H1 (cell line): ENCODE data around the gene RAD51B. TPM values are rescaled to one million over a fixed set of nuclear protein-coding genes. Genes with fewer than 3 reads are reported as not detected.

Source experiments
- CTCF ChIA-PET: fragments of 300-600 bp; sonication (Branson Sonifier 250); formaldehyde crosslinking; loops from one replicate; lab custom pipeline; 2021; ENCODE audit not compliant: partially characterized antibody; lab: Charles Lee
- POLR2A ChIA-PET: fragments of 300-600 bp; sonication (Branson Sonifier 250); formaldehyde crosslinking; loops from one replicate; lab custom pipeline; 2021; ENCODE audit warnings: inconsistent platforms; ENCODE audit not compliant: partially characterized antibody; lab: Charles Lee
- DNase-seq, 2 experiments: peaks; one replicate each; pipeline versions ENCODE4 v3.0.0 to v3.0.0-alpha.2; 2010 to 2022; ENCODE audit warnings: low spot score in 2 of 2, low read depth in 1 of 2, mixed read lengths in 1 of 2
- FAIRE-seq: peaks from 2 replicates; lab custom pipeline; 2011; peaks lifted over from hg19 to GRCh38; lab: Jason Lieb, UNC
- H2AFZ ChIP-seq: 2 replicates; pipeline ENCODE4 v1.8.1; 2012; ENCODE audit warnings: low read length, inconsistent platforms
- H2AK5ac ChIP-seq: 2 replicates; pipeline ENCODE4 v1.6.1; 2013; ENCODE audit warnings: low read depth, low read length
- H2BK120ac ChIP-seq: replicated peaks from 2 replicates; pipeline ENCODE3; 2013; ENCODE audit warnings: low read depth, low read length, inconsistent platforms
- H2BK12ac ChIP-seq: 2 replicates; pipeline ENCODE4 v1.6.1; 2013; ENCODE audit warnings: low read depth, low read length
- H2BK15ac ChIP-seq: 2 replicates; pipeline ENCODE4 v1.6.1; 2013; ENCODE audit warnings: low read length
- H2BK20ac ChIP-seq: 2 replicates; pipeline ENCODE4 v1.6.1; 2013; ENCODE audit warnings: low read length
- H2BK5ac ChIP-seq: 2 replicates; pipeline ENCODE4 v1.6.1; 2013; ENCODE audit warnings: low read depth, low read length
- H3K14ac ChIP-seq: 2 replicates; pipeline ENCODE4 v1.6.1; 2013; ENCODE audit warnings: inconsistent platforms; ENCODE audit not compliant: insufficient read length
- H3K18ac ChIP-seq: 2 replicates; pipeline ENCODE4 v1.6.1; 2013; ENCODE audit warnings: low read length; ENCODE audit errors: extremely low read depth
- H3K23ac ChIP-seq: 2 replicates; pipeline ENCODE4 v1.6.1; 2013; ENCODE audit warnings: inconsistent platforms; ENCODE audit not compliant: insufficient read length
- H3K23me2 ChIP-seq: 2 replicates; pipeline ENCODE4 v1.6.1; 2013; ENCODE audit warnings: low read depth, low read length
- H3K27ac ChIP-seq: 2 replicates; pipeline ENCODE4 v1.6.1; 2011; ENCODE audit warnings: low read depth, low read length, inconsistent platforms
- H3K27me3 ChIP-seq, 4 experiments: replicated peaks in 1 of 4; 1 replicate in 1 of 4; 2 replicates in 3 of 4; pipeline versions ENCODE4 v1.6.1 to v1.8.1; 2011 to 2013; ENCODE audit warnings: low read length in 3 of 4, mild to moderate bottlenecking in 3 of 4, inconsistent platforms in 2 of 4, mixed read lengths in 2 of 4, moderate library complexity in 1 of 4; ENCODE audit not compliant: control insufficient read depth in 3 of 4, insufficient read depth in 3 of 4; ENCODE audit errors: extremely low read depth in 1 of 4
- H3K36me3 ChIP-seq, 4 experiments: 2 replicates each; pipeline versions ENCODE4 v1.6.1 to v1.8.1; 2011 to 2013; ENCODE audit warnings: mild to moderate bottlenecking in 4 of 4, low read length in 3 of 4, moderate library complexity in 2 of 4, control low read depth in 1 of 4, inconsistent platforms in 1 of 4; ENCODE audit not compliant: insufficient read depth in 4 of 4, control insufficient read depth in 2 of 4
- H3K4ac ChIP-seq: replicated peaks from 2 replicates; pipeline ENCODE3; 2013; ENCODE audit warnings: low read length, low read depth, mixed read lengths, inconsistent platforms; ENCODE audit not compliant: insufficient read length
- H3K4me1 ChIP-seq, 4 experiments: replicated peaks in 1 of 4; 1 replicate in 1 of 4; 2 replicates in 3 of 4; pipeline versions ENCODE4 v1.6.1 to v1.8.1; 2011 to 2013; ENCODE audit warnings: low read length in 3 of 4, inconsistent platforms in 2 of 4, mixed read lengths in 1 of 4; ENCODE audit not compliant: insufficient read depth in 4 of 4, control insufficient read depth in 3 of 4
- H3K4me2 ChIP-seq, 2 experiments: 2 replicates each; pipeline versions ENCODE4 v1.6.1 to v1.8.1; 2011 to 2013; ENCODE audit warnings: low read depth in 2 of 2, low read length in 2 of 2, control low read depth in 1 of 2, inconsistent platforms in 1 of 2, mild to moderate bottlenecking in 1 of 2; ENCODE audit not compliant: insufficient read depth in 1 of 2
- H3K4me3 ChIP-seq, 4 experiments: fragments of 200-600, 300-600 bp in 1 of 4; sonication (generic), shearing (Covaris generic), sonication (Bioruptor Twin) in 1 of 4; 2 replicates each; pipeline versions ENCODE4 v1.5.1 to v1.8.1; 2011 to 2016; ENCODE audit warnings: low read length in 4 of 4, low read depth in 3 of 4, control low read depth in 2 of 4, inconsistent platforms in 2 of 4, mild to moderate bottlenecking in 2 of 4, mixed read lengths in 1 of 4, moderate library complexity in 1 of 4; ENCODE audit not compliant: insufficient read depth in 2 of 4; ENCODE audit errors: extremely low read depth in 1 of 4
- H3K56ac ChIP-seq: replicated peaks from 2 replicates; pipeline ENCODE3; 2013; ENCODE audit warnings: low read depth, mild to moderate bottlenecking, mixed read lengths, low read length, inconsistent platforms; ENCODE audit not compliant: insufficient read length
- H3K79me1 ChIP-seq: 2 replicates; pipeline ENCODE4 v1.6.1; 2013; ENCODE audit warnings: low read depth, low read length, control low read depth
- H3K79me2 ChIP-seq, 2 experiments: 2 replicates each; pipeline versions ENCODE4 v1.6.1 to v1.8.1; 2012 to 2013; ENCODE audit warnings: low read length in 2 of 2, mild to moderate bottlenecking in 2 of 2, inconsistent platforms in 1 of 2; ENCODE audit not compliant: insufficient read depth in 2 of 2, control insufficient read depth in 1 of 2
- H3K9ac ChIP-seq, 4 experiments: replicated peaks in 1 of 4; 1 replicate in 1 of 4; 2 replicates in 3 of 4; pipeline versions ENCODE4 v1.6.1 to v1.8.1; 2011 to 2013; ENCODE audit warnings: low read depth in 3 of 4, low read length in 3 of 4, control low read depth in 2 of 4, mild to moderate bottlenecking in 2 of 4, moderate library complexity in 2 of 4, inconsistent platforms in 1 of 4; ENCODE audit errors: extremely low read depth in 1 of 4
- H3K9me3 ChIP-seq, 2 experiments: 2 replicates each; pipeline versions ENCODE4 v1.6.1 to v1.8.1; 2012 to 2013; ENCODE audit warnings: mild to moderate bottlenecking in 2 of 2, moderate library complexity in 2 of 2, control low read depth in 1 of 2, inconsistent platforms in 1 of 2, low read depth in 1 of 2, low read length in 1 of 2, mixed read lengths in 1 of 2; ENCODE audit not compliant: insufficient read depth in 2 of 2
- H4K20me1 ChIP-seq, 2 experiments: replicated peaks in 1 of 2; 2 replicates each; pipeline versions ENCODE3 to v1.8.1; 2011 to 2013; ENCODE audit warnings: inconsistent platforms in 2 of 2, low read length in 2 of 2, mild to moderate bottlenecking in 1 of 2; ENCODE audit not compliant: insufficient read depth in 2 of 2, control insufficient read depth in 1 of 2
- H4K5ac ChIP-seq: 2 replicates; pipeline ENCODE4 v1.6.1; 2013; ENCODE audit warnings: low read length, low read depth, mixed read lengths, inconsistent platforms; ENCODE audit not compliant: insufficient read length
- H4K8ac ChIP-seq: 2 replicates; pipeline ENCODE4 v1.8.0; 2013; ENCODE audit warnings: mild to moderate bottlenecking, moderate library complexity, low read length, inconsistent platforms; ENCODE audit not compliant: insufficient read depth; ENCODE audit errors: extremely low read depth
- H4K91ac ChIP-seq: replicated peaks from 2 replicates; pipeline ENCODE3; 2013; ENCODE audit warnings: low read length, mixed read lengths, inconsistent platforms; ENCODE audit not compliant: insufficient read length
- ATF3 ChIP-seq: IDR thresholded peaks from 2 replicates; pipeline ENCODE4 v1.6.1; 2011; ENCODE audit warnings: low read depth, mild to moderate bottlenecking, low read length; ENCODE audit not compliant: insufficient read depth
- E2F6 ChIP-seq: IDR thresholded peaks from 2 replicates; pipeline ENCODE4 v1.6.1; 2012; ENCODE audit warnings: inconsistent platforms
- EP300 ChIP-seq, 2 experiments: IDR thresholded peaks; 1 replicate in 1 of 2; 2 replicates in 1 of 2; pipeline ENCODE4 v1.6.1; 2011 to 2012; ENCODE audit warnings: low read depth in 2 of 2, low read length in 2 of 2, mild to moderate bottlenecking in 2 of 2, borderline replicate concordance in 1 of 2, inconsistent platforms in 1 of 2, moderate library complexity in 1 of 2
- JUN ChIP-seq: IDR thresholded peaks from 2 replicates; pipeline ENCODE4 v1.6.1; 2011; ENCODE audit warnings: low read depth, mild to moderate bottlenecking, improper control_type of control experiment, low read length
- JUND ChIP-seq: IDR thresholded peaks from 2 replicates; pipeline ENCODE4 v1.6.1; 2011; ENCODE audit warnings: mild to moderate bottlenecking, improper control_type of control experiment, low read length
- MAFK ChIP-seq: IDR thresholded peaks from 2 replicates; pipeline ENCODE4 v1.6.1; 2012; ENCODE audit warnings: low read depth, mild to moderate bottlenecking, improper control_type of control experiment, low read length
- MAX ChIP-seq: IDR thresholded peaks from 2 replicates; pipeline ENCODE4 v1.6.1; 2012; ENCODE audit warnings: inconsistent platforms
- POLR2AphosphoS5 ChIP-seq: IDR thresholded peaks from 2 replicates; pipeline ENCODE4 v1.6.1; 2011; ENCODE audit warnings: low read depth, low read length
- SAP30 ChIP-seq: fragments of 300-600 bp; sonication (generic); IDR thresholded peaks from 2 replicates; pipeline ENCODE4 v1.7.1; 2012; ENCODE audit warnings: low read length, moderate library complexity, mild to moderate bottlenecking, inconsistent platforms; ENCODE audit not compliant: insufficient read depth, insufficient replicate concordance
- SIN3A ChIP-seq, 2 experiments: IDR thresholded peaks in 1 of 2; conservative IDR thresholded peaks in 1 of 2; 2 replicates each; pipeline ENCODE4 v1.6.1; 2011 to 2012; ENCODE audit warnings: low read length in 2 of 2, improper control_type of control experiment in 1 of 2, low read depth in 1 of 2, mild to moderate bottlenecking in 1 of 2
- SP4 ChIP-seq: IDR thresholded peaks from 2 replicates; pipeline ENCODE4 v1.6.1; 2012; ENCODE audit warnings: low read length, inconsistent platforms
- TBP ChIP-seq: IDR thresholded peaks from 2 replicates; pipeline ENCODE4 v1.6.1; 2011; ENCODE audit warnings: low read depth, low read length, improper control_type of control experiment
- TCF12 ChIP-seq: IDR thresholded peaks from 2 replicates; pipeline ENCODE4 v1.6.1; 2011; ENCODE audit warnings: low read depth, mild to moderate bottlenecking, low read length
- WGBS, 2 experiments: shearing (Covaris generic) in 1 of 2; methylation state at CpG; one replicate each; pipeline versions ENCODE4 v1.1.6 to v1.1.7; 2013 to 2015; ENCODE audit warnings: low lambda C conversion rate in 2 of 2, mixed read lengths in 2 of 2, inconsistent platforms in 1 of 2, low coverage in 1 of 2, missing lambda C conversion rate in 1 of 2; ENCODE audit not compliant: insufficient replicate concordance in 2 of 2, insufficient coverage in 1 of 2, insufficient read length in 1 of 2; ENCODE audit errors: extremely low coverage in 1 of 2, missing lambda C conversion rate in 1 of 2; 5-methylcytosine and 5-hydroxymethylcytosine counted together
- polyA plus RNA-seq, 7 experiments: library from polyadenylated mRNA; depleted of rRNA in 3 of 7; stranded (reverse) in 5 of 7; unstranded in 2 of 7; fragments of >200 nt in 5 of 7; fragments of 200-250 nt in 2 of 7; gene quantifications; 1 replicate in 5 of 7; 2 replicates in 1 of 7; 4 replicates in 1 of 7; pipeline versions ENCODE4 v1.2.1 to v1.2.3, GENCODE V29; 2011 to 2013; ENCODE audit warnings: missing spikeins in 2 of 7, mixed read lengths in 2 of 7
- total RNA-seq: library from RNA; stranded (reverse); fragmentation: NEBNext Ultra II Directional; extraction: Animal tissue kit (Norgen Biotek cat#: 25700); gene quantifications from 2 replicates; pipeline ENCODE4 v1.2.1, GENCODE V29; 2021

RAD51B gene
- total and polyA plus RNA-seq, 2 of the 8 experiments (the other 6 are each of a cell fraction or from before 2014, with no cell fraction given): 3.9 to 14.9 TPM

- CTCF ChIA-PET: no interaction called here
- Histone ChIP-seq H2BK120ac (no peak overlapping the region), H3K23ac (no peak overlapping the region), H3K79me2 (no peaks in the 10 kb centered on the region), H4K91ac (no peak overlapping the region), H3K9me3 (peaks cover 0 to 1% of the 10 kb centered on the region in 2 experiments; a peak in 1 of 4 replicates), H3K79me1 (no peaks in the 10 kb centered on the region), H2AK5ac (no peak overlapping the region), H3K4me1 (no peaks in the 10 kb centered on the region), H2BK20ac (no peak overlapping the region), H3K4ac (no peak overlapping the region), H3K9ac (no peak overlapping the region), H2BK12ac (no peak overlapping the region), H3K27me3 (no peaks in the 10 kb centered on the region), H3K36me3 (no peaks in the 10 kb centered on the region), H4K8ac (no peak overlapping the region), H3K56ac (no peak overlapping the region), H2BK5ac (no peak overlapping the region), H3K18ac (no peak overlapping the region), H2AFZ (no peak overlapping the region), H3K27ac (no peak overlapping the region), H3K4me2 (no peak overlapping the region), H2BK15ac (no peak overlapping the region), H4K5ac (no peak overlapping the region), H3K4me3 (no peak overlapping the region), H3K14ac (no peak overlapping the region), H3K23me2 (no peaks in the 10 kb centered on the region), H4K20me1 (no peaks in the 10 kb centered on the region)
- FAIRE-seq: no peak
- no peak for DNase-seq
- WGBS, 2 experiments: 96% methylated on average over 4 of the region's 4 CpGs; no CpG with 5 or more reads in 1 of the 2 experiments
- TF ChIP-seq JUND (no peak), TCF12 (no peak), JUN (no peak), POLR2AphosphoS5 (no peak), SAP30 (no peak), SP4 (no peak), EP300 (IDR thresholded peaks at IDR 0.05; ENCODE audit: borderline replicate concordance in 1 of 2, low read depth in 2 of 2, low read length in 2 of 2) (no peak), SIN3A (conservative IDR thresholded peaks at IDR 0.05 in 1 of 2, IDR thresholded peaks at IDR 0.05 in 1 of 2; ENCODE audit: low read depth in 1 of 2, low read length in 2 of 2) (no peak), TBP (no peak), E2F6 (no peak), ATF3 (no peak), MAX (no peak), MAFK (no peak)
- POLR2A ChIA-PET: interaction anchor here (0.7 kb wide), 1 partner anchor 17 kb away, joined by 3 read pairs; no protein-coding TSS in a partner anchor
These were observed 176.7 kb downstream of the RAD51B start for GRCh38 chr14:67996235-67996634.
